Breast epithelium (tissue), 3 donors: ENCODE measurements around the gene FAM222A.

Experiments used
- POLR2A ChIP-seq: fragments of 450-650 bp; IDR thresholded peaks from one replicate; pipeline ENCODE4 v1.6.1; 2016; ENCODE audit warnings: antibody characterized with exemption, mild to moderate bottlenecking, moderate library complexity
- POLR2AphosphoS5 ChIP-seq, 3 donors: sonication (generic); formaldehyde crosslinking; IDR thresholded peaks; one replicate each; pipeline ENCODE4 v1.6.1; 2017; ENCODE audit warnings: antibody characterized with exemption in 3 of 3

GRCh38 chr12:109729801-109730200 is 16.2 kb downstream of the FAM222A start:
- TF ChIP-seq POLR2A (no peak), POLR2AphosphoS5 (IDR thresholded peaks at IDR 0.05) (no peak)
